ENCODE measurements around the gene METAP1D. TPM values are rescaled to one million over a fixed set of nuclear protein-coding genes. Genes with fewer than 3 reads are reported as not detected.

The METAP1D gene
- total and polyA plus RNA-seq, 2 of the 4 experiments (the other 2 are of a cell fraction) = 3.4 to 5.5 TPM

DNA sequence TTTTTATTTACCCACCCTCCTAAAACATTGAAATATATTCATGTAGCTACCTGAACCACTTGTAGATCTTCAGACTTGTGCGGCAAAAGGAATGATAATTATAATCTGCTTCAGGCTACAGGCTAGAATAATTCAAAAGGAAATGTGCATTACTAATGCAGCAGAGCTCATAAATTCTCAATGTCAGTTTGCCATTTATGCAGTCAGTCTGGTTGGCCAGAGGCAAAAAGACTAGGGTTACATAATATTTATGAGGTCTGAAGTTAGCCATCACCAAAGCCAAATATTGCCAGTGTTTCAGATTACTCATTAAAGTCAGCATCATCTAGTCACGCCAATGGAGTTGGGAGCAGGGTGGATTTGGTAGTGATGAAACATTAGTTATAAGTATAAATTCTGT is 38.9 kb downstream of the METAP1D start:
- dilution Hi-C loops (cut with HindIII; ENCODE audit: low sequenced_read_pairs, unreplicated experiment) = no loop called here
- POLR2A ChIA-PET (ENCODE audit: unreplicated experiment) = interaction anchor here (0.6 kb wide), 1 partner anchor 16 kb away, joined by 3 read pairs; no protein-coding TSS in a partner anchor
- TF ChIP-seq POLR2A (IDR thresholded peaks at IDR 0.05; ENCODE audit: low read depth, low read length) (no peak), BHLHE40 (IDR thresholded peaks at IDR 0.05; ENCODE audit: low read depth, low read length) (no peak), MAFK (IDR thresholded peaks at IDR 0.05; ENCODE audit: low read depth, low read length) (no peak)
- Histone ChIP-seq H2BK20ac (ENCODE audit: low read depth, low read length) (no peak overlapping the region), H3K27ac (ENCODE audit: insufficient read depth, low read length) (no peak overlapping the region), H4K5ac (ENCODE audit: low read depth, low read length) (no peak overlapping the region), H4K20me1 (ENCODE audit: insufficient read depth, low read length) (no peaks in the 10 kb centered on the region), H3K9me3 (ENCODE audit: control insufficient read depth, insufficient read depth, low read length) (no peaks in the 10 kb centered on the region), H3K27me3 (ENCODE audit: control insufficient read depth, insufficient read depth, low read length) (no peaks in the 10 kb centered on the region), H2AFZ (replicated peaks; ENCODE audit: low read length, poor library complexity) (no peak overlapping the region), H3K56ac (ENCODE audit: extremely low read depth, insufficient read depth, low read length) (no peak overlapping the region), H3K9ac (ENCODE audit: low read depth, low read length) (no peak overlapping the region), H3K23ac (ENCODE audit: low read depth, low read length) (no peak overlapping the region), H3K14ac (replicated peaks; ENCODE audit: low read depth, low read length) (no peak overlapping the region), H2BK15ac (ENCODE audit: low read depth, low read length) (no peak overlapping the region), H3K18ac (ENCODE audit: low read depth, low read length) (no peak overlapping the region), H3K36me3 (ENCODE audit: control insufficient read depth, insufficient read depth, low read length) (no peaks in the 10 kb centered on the region), H3K4me2 (ENCODE audit: low read depth, low read length) (no peak overlapping the region), H2AK5ac (ENCODE audit: low read depth, low read length) (no peak overlapping the region), H3K4ac (ENCODE audit: low read depth, low read length) (no peak overlapping the region), H4K91ac (ENCODE audit: insufficient read depth, low read depth, low read length) (no peak overlapping the region), H2BK5ac (ENCODE audit: low read depth, low read length, poor library complexity, severe bottlenecking) (no peak overlapping the region), H3K4me1 (ENCODE audit: control insufficient read depth, insufficient read depth, low read length) (peaks cover 2% of the 10 kb centered on the region; the same call in 1 of the 2 replicates), H3K79me1 (ENCODE audit: low read depth in 1 of 2, low read length in 2 of 2) (no peaks in the 10 kb centered on the region), H2AK9ac (replicated peaks; ENCODE audit: low read depth, low read length, poor library complexity) (no peak overlapping the region), H4K8ac (ENCODE audit: low read depth in 2 of 2, low read length in 2 of 2) (no peak overlapping the region), H3K4me3 (ENCODE audit: insufficient read depth, low read depth, low read length) (no peak overlapping the region), H2BK120ac (ENCODE audit: low read depth, low read length) (no peak overlapping the region), H3K9me1 (ENCODE audit: insufficient read depth, low read length) (no peaks in the 10 kb centered on the region)
- CTCF ChIA-PET = interaction anchor here (1.0 to 1.9 kb wide), 2 partner anchors 8 to 14 kb away, joined by 3 to 9 read pairs; no protein-coding TSS in a partner anchor
- peak; percentile 14; the same call in 1 of the 2 replicates for ATAC-seq (ENCODE audit: low read depth)
- in situ Hi-C loops (cut with MboI; ENCODE audit: low sequenced_read_pairs) = no loop called here
- no TSS peak for BruUV-seq (replicated peaks)
- WGBS, 2 experiments (ENCODE audit: extremely low coverage in 2 of 2, insufficient read length in 1 of 2) = no CpG with 5 or more reads among the region's 2 CpGs
- DNase-seq = peak; percentile 38
- intact Hi-C loops (cut with micrococcal nuclease) = loop anchor here (5.0 kb wide), 1 partner anchor 44 kb away; no protein-coding TSS in a partner anchor
